GM12892 (cell line): Measurements from ENCODE around the gene TBPL1.

ENCODE experiments used
- POLR2A ChIP-seq: IDR thresholded peaks from 2 replicates; pipeline ENCODE4 v1.6.1; 2011; ENCODE audit warnings: low read depth, low read length, control low read depth
- POLR2AphosphoS5 ChIP-seq: IDR thresholded peaks from 2 replicates; pipeline ENCODE4 v1.6.1; 2011; ENCODE audit warnings: low read depth, low read length, control low read depth
- TAF1 ChIP-seq: IDR thresholded peaks from 2 replicates; pipeline ENCODE4 v1.6.1; 2011; ENCODE audit warnings: low read depth, mild to moderate bottlenecking, control low read depth, low read length, borderline replicate concordance

- TF ChIP-seq POLR2AphosphoS5 (no peak), POLR2A (no peak), TAF1 (no peak)
These were observed 13.0 kb upstream of the TBPL1 start for GRCh38 chr6:133939778-133940667.
